HEK293 (cell line): ENCODE data around the gene RAB40C.
A peak's percentile ranks its signal among the peaks of the same experiment; 100 is the strongest.

Experiments used
- BCL6B ChIP-seq: fragments of 450-650 bp; formaldehyde crosslinking; IDR thresholded peaks from 2 replicates; pipeline ENCODE4 v1.5.1; 2017; ENCODE audit warnings: missing biosample characterization, missing genetic modification characterization
- CTCF ChIP-seq: fragments of 450-650 bp; formaldehyde crosslinking; IDR thresholded peaks from 2 replicates; pipeline ENCODE4 v1.5.1; 2016; ENCODE audit warnings: missing biosample characterization, missing genetic modification characterization
- IKZF3 ChIP-seq: fragments of 450-650 bp; IDR thresholded peaks from 2 replicates; pipeline ENCODE4 v1.5.0; 2018; ENCODE audit warnings: missing biosample characterization, mild to moderate bottlenecking, missing genetic modification characterization, moderate library complexity
- KLF1 ChIP-seq: fragments of 450-650 bp; formaldehyde crosslinking; IDR thresholded peaks from 2 replicates; pipeline ENCODE4 v1.5.1; 2016; ENCODE audit warnings: missing biosample characterization, missing genetic modification characterization
- SP7 ChIP-seq: fragments of 450-650 bp; formaldehyde crosslinking; IDR thresholded peaks from 2 replicates; pipeline ENCODE4 v1.5.1; 2016; ENCODE audit warnings: missing biosample characterization, missing genetic modification characterization
- YY2 ChIP-seq: fragments of 450-650 bp; formaldehyde crosslinking; IDR thresholded peaks from 2 replicates; pipeline ENCODE4 v1.5.1; 2016; ENCODE audit warnings: missing biosample characterization, missing genetic modification characterization
- ZBTB17 ChIP-seq: fragments of 450-650 bp; formaldehyde crosslinking; IDR thresholded peaks from 2 replicates; pipeline ENCODE4 v1.5.1; 2016; ENCODE audit warnings: missing biosample characterization, missing genetic modification characterization
- ZBTB48 ChIP-seq: fragments of 450-650 bp; formaldehyde crosslinking; IDR thresholded peaks from 2 replicates; pipeline ENCODE4 v1.5.1; 2016; ENCODE audit warnings: missing biosample characterization, missing genetic modification characterization
- ZEB2 ChIP-seq: fragments of 450-650 bp; formaldehyde crosslinking; IDR thresholded peaks from 2 replicates; pipeline ENCODE4 v1.5.1; 2016; ENCODE audit warnings: missing biosample characterization, missing genetic modification characterization
- ZNF112 ChIP-seq: fragments of 450-650 bp; formaldehyde crosslinking; IDR thresholded peaks from 2 replicates; pipeline ENCODE4 v1.5.0; 2017; ENCODE audit warnings: missing biosample characterization, missing genetic modification characterization
- ZNF174 ChIP-seq: fragments of 450-650 bp; formaldehyde crosslinking; IDR thresholded peaks from 2 replicates; pipeline ENCODE4 v1.5.0; 2017; ENCODE audit warnings: missing biosample characterization, mild to moderate bottlenecking, missing genetic modification characterization
- ZNF175 ChIP-seq: fragments of 450-650 bp; formaldehyde crosslinking; IDR thresholded peaks from 2 replicates; pipeline ENCODE4 v1.5.1; 2016; ENCODE audit warnings: missing biosample characterization, missing genetic modification characterization
- ZNF18 ChIP-seq: fragments of 450-650 bp; formaldehyde crosslinking; IDR thresholded peaks from 2 replicates; pipeline ENCODE4 v1.5.1; 2016; ENCODE audit warnings: missing biosample characterization, missing genetic modification characterization
- ZNF311 ChIP-seq: fragments of 450-650 bp; formaldehyde crosslinking; IDR thresholded peaks from 2 replicates; pipeline ENCODE4 v1.5.1; 2017; ENCODE audit warnings: missing biosample characterization, missing genetic modification characterization, borderline replicate concordance
- ZNF37A ChIP-seq: fragments of 450-650 bp; IDR thresholded peaks from 2 replicates; pipeline ENCODE4 v1.5.1; 2018; ENCODE audit warnings: missing biosample characterization, missing genetic modification characterization
- ZNF391 ChIP-seq: fragments of 450-650 bp; formaldehyde crosslinking; IDR thresholded peaks from 2 replicates; pipeline ENCODE4 v1.5.1; 2016; ENCODE audit warnings: low read depth, missing biosample characterization, missing genetic modification characterization, borderline replicate concordance
- ZNF394 ChIP-seq: fragments of 450-650 bp; formaldehyde crosslinking; IDR thresholded peaks from 2 replicates; pipeline ENCODE4 v1.5.1; 2016; ENCODE audit warnings: missing biosample characterization, missing genetic modification characterization, mild to moderate bottlenecking, moderate library complexity, borderline replicate concordance
- ZNF423 ChIP-seq: fragments of 450-650 bp; formaldehyde crosslinking; IDR thresholded peaks from 2 replicates; pipeline ENCODE4 v1.5.1; 2016; ENCODE audit warnings: missing biosample characterization, missing genetic modification characterization
- ZNF449 ChIP-seq: fragments of 450-650 bp; formaldehyde crosslinking; IDR thresholded peaks from 2 replicates; pipeline ENCODE4 v1.5.1; 2017; ENCODE audit warnings: missing biosample characterization, mild to moderate bottlenecking, missing genetic modification characterization, moderate library complexity
- ZNF555 ChIP-seq: fragments of 450-650 bp; formaldehyde crosslinking; conservative IDR thresholded peaks from 2 replicates; pipeline ENCODE4 v1.5.1; 2017; ENCODE audit warnings: missing biosample characterization, mild to moderate bottlenecking, missing genetic modification characterization, inconsistent platforms
- ZNF560 ChIP-seq: fragments of 450-650 bp; formaldehyde crosslinking; IDR thresholded peaks from 2 replicates; pipeline ENCODE4 v1.5.1; 2017; ENCODE audit warnings: missing biosample characterization, missing genetic modification characterization, borderline replicate concordance
- ZNF768 ChIP-seq: fragments of 450-650 bp; formaldehyde crosslinking; IDR thresholded peaks from 2 replicates; pipeline ENCODE4 v1.5.1; 2018; ENCODE audit warnings: missing biosample characterization, mild to moderate bottlenecking, missing genetic modification characterization
- ZXDB ChIP-seq: fragments of 450-650 bp; formaldehyde crosslinking; IDR thresholded peaks from 2 replicates; pipeline ENCODE4 v1.5.1; 2016; ENCODE audit warnings: missing biosample characterization, missing genetic modification characterization
- TF ChIP-seq, protein P1 (sequence below): fragments of 450-650 bp; formaldehyde crosslinking; IDR thresholded peaks from 2 replicates; pipeline ENCODE4 v1.5.1; 2017; ENCODE audit warnings: missing biosample characterization, missing genetic modification characterization
- TF ChIP-seq, protein P2 (sequence below): fragments of 450-650 bp; formaldehyde crosslinking; IDR thresholded peaks from 2 replicates; pipeline ENCODE4 v1.5.1; 2016; ENCODE audit warnings: missing biosample characterization, missing genetic modification characterization
- TF ChIP-seq, protein P3 (sequence below): fragments of 450-650 bp; formaldehyde crosslinking; IDR thresholded peaks from 2 replicates; pipeline ENCODE4 v1.5.1; 2016; ENCODE audit warnings: missing biosample characterization, missing genetic modification characterization
- TF ChIP-seq, protein P4 (sequence below): fragments of 450-650 bp; formaldehyde crosslinking; IDR thresholded peaks from 2 replicates; pipeline ENCODE4 v1.5.1; 2016; ENCODE audit warnings: missing biosample characterization, missing genetic modification characterization

RAB40C gene

DNA sequence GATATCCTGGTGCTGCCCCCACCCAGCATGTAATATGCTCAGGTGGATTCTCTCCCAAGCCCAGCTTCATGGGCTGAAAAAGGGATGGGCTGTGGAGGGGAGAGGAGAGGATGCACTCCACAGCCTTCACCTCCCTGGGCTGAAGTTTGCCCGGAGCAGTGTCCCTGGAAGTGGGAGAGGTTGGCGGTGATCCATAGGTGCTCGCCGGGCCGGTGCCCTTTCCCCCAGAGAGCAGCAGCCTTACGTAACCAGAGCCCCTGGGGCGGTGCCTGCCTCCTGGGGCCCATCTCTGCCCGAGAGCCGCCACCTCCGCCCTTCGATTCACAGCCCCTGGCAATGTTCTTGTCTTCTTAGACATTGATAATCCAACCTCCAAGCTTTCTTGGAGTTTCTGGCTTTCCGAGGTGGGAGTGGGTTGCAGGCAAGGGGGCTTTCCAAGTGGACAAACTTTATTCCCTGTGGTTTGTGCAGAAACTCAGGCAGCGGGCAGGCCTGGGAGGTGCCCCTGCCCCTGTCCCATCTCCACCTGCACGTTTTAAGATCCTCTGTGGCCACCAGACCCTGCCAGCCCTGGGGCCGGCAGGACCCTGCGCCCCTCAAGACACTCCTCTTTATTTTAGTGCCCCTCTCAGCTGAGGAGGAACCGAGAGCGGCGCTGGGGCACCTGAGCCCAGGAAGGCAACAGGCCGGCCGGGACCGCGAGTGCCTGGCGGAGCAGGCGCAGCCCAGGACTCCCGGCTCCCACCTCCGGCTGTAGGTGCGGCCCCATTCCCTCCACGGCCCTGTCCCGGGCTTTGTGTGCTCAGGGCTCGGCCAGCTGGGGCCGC, 56.2 kb downstream of the RAB40C start (continued):
- no peak for TF ChIP-seq ZNF18 (tag by site-specific recombination)
- peak; percentile 66 for TF ChIP-seq ZXDB
- no peak for TF ChIP-seq ZNF391
- no peak for TF ChIP-seq ZNF449
- TF ChIP-seq SP7 (tag by site-specific recombination), result 0 out of 2 replicates have a peak, but pooled peaks have one; percentile 19
- TF ChIP-seq ZNF394 (tag by site-specific recombination), result no peak
- no peak for TF ChIP-seq ZNF311 (tag by site-specific recombination)
- no peak for TF ChIP-seq ZNF560 (tag by site-specific recombination)
- TF ChIP-seq ZNF112 (tag by site-specific recombination), result no peak
- no peak for TF ChIP-seq ZNF175 (tag by site-specific recombination)
- TF ChIP-seq KLF1 (tag by site-specific recombination), result peak; percentile 79; the same call in 1 of the 2 replicates
- TF ChIP-seq ZBTB48 (tag by site-specific recombination), result no peak; the same call in 1 of the 2 replicates
- TF ChIP-seq, protein P1, sequence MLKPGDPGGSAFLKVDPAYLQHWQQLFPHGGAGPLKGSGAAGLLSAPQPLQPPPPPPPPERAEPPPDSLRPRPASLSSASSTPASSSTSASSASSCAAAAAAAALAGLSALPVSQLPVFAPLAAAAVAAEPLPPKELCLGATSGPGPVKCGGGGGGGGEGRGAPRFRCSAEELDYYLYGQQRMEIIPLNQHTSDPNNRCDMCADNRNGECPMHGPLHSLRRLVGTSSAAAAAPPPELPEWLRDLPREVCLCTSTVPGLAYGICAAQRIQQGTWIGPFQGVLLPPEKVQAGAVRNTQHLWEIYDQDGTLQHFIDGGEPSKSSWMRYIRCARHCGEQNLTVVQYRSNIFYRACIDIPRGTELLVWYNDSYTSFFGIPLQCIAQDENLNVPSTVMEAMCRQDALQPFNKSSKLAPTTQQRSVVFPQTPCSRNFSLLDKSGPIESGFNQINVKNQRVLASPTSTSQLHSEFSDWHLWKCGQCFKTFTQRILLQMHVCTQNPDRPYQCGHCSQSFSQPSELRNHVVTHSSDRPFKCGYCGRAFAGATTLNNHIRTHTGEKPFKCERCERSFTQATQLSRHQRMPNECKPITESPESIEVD (tag by site-specific recombination), result no peak
- TF ChIP-seq, protein P2, sequence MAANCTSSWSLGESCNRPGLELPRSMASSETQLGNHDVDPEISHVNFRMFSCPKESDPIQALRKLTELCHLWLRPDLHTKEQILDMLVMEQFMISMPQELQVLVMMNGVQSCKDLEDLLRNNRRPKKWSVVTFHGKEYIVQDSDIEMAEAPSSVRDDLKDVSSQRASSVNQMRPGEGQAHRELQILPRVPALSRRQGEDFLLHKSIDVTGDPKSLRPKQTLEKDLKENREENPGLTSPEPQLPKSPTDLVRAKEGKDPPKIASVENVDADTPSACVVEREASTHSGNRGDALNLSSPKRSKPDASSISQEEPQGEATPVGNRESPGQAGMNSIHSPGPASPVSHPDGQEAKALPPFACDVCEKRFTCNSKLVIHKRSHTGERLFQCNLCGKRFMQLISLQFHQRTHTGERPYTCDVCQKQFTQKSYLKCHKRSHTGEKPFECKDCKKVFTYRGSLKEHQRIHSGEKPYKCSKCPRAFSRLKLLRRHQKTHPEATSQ (tag by site-specific recombination), result no peak
- TF ChIP-seq, protein P3, sequence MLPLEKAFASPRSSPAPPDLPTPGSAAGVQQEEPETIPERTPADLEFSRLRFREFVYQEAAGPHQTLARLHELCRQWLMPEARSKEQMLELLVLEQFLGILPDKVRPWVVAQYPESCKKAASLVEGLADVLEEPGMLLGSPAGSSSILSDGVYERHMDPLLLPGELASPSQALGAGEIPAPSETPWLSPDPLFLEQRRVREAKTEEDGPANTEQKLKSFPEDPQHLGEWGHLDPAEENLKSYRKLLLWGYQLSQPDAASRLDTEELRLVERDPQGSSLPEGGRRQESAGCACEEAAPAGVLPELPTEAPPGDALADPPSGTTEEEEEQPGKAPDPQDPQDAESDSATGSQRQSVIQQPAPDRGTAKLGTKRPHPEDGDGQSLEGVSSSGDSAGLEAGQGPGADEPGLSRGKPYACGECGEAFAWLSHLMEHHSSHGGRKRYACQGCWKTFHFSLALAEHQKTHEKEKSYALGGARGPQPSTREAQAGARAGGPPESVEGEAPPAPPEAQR, result no peak
- no peak for TF ChIP-seq YY2 (tag by site-specific recombination)
- peak; percentile 48; the same call in 1 of the 2 replicates for TF ChIP-seq IKZF3 (tag by site-specific recombination)
- TF ChIP-seq ZNF174, result no peak
- no peak for TF ChIP-seq ZNF555 (tag by site-specific recombination)
- TF ChIP-seq ZNF423 (tag by site-specific recombination), result peak; percentile 91
- no peak for TF ChIP-seq ZNF768 (tag by site-specific recombination)
- TF ChIP-seq ZEB2, result no peak
- no peak for TF ChIP-seq BCL6B (tag by site-specific recombination)
- TF ChIP-seq ZBTB17 (tag by site-specific recombination), result peak; percentile 74
- TF ChIP-seq ZNF37A, result no peak
- no peak for TF ChIP-seq CTCF (tag by site-specific recombination)
- TF ChIP-seq, protein P4, sequence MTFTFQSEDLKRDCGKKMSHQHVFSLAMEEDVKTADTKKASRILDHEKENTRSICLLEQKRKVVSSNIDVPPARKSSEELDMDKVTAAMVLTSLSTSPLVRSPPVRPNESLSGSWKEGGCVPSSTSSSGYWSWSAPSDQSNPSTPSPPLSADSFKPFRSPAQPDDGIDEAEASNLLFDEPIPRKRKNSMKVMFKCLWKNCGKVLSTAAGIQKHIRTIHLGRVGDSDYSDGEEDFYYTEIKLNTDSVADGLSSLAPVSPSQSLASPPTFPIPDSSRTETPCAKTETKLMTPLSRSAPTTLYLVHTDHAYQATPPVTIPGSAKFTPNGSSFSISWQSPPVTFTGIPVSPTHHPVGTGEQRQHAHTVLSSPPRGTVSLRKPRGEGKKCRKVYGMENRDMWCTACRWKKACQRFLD (tag by site-specific recombination), result no peak
